ENCODE measurements around the gene ELK3.
"Not testable (repeated sequence)": the region's sequence is repeated elsewhere in the genome, so short reads cannot be mapped to it uniquely, and the experiment has no call there.

The ELK3 gene

GRCh38 chr12:96303653-96304052 lies 109.5 kb downstream of the ELK3 start:
- no peak for DNase-seq (ENCODE audit: low read depth, low spot score)

GRCh38 chr12:96305665-96306064 lies 111.5 kb downstream of the ELK3 start:
- no peak for DNase-seq (ENCODE audit: low read depth, low spot score)

GRCh38 chr12:96308881-96309280 lies 114.7 kb downstream of the ELK3 start:
- no peak for DNase-seq (ENCODE audit: low read depth, low spot score)

GRCh38 chr12:96310067-96310466 lies 115.9 kb downstream of the ELK3 start:
- no peak for DNase-seq (ENCODE audit: low read depth, low spot score)

- DNase-seq (ENCODE audit: low read depth, low spot score): no peak
These were observed 117.0 kb downstream of the ELK3 start for GRCh38 chr12:96311191-96311590.

- DNase-seq (ENCODE audit: low read depth, low spot score): no peak
These were observed 119.4 kb downstream of the ELK3 start for GRCh38 chr12:96313606-96314005.

GRCh38 chr12:96314723-96315122 lies 120.5 kb downstream of the ELK3 start:
- DNase-seq (ENCODE audit: low read depth, low spot score): no peak

- DNase-seq (ENCODE audit: low read depth, low spot score): not testable (repeated sequence)
These were observed 121.7 kb downstream of the ELK3 start for GRCh38 chr12:96315741-96316481.

GRCh38 chr12:96317801-96318200 lies 123.6 kb downstream of the ELK3 start:
- DNase-seq (ENCODE audit: low read depth, low spot score): not testable (repeated sequence)
